HG02571 (cell line): Measurements from ENCODE around the gene CAMTA1.

Experiments
- ATAC-seq: cut with Tn5 transposase; IDR thresholded peaks from one replicate; pipeline ENCODE4 v1.9.1; 2021; ENCODE audit warnings: mild to moderate bottlenecking, moderate library complexity; ENCODE audit not compliant: unreplicated experiment

The CAMTA1 gene

DNA sequence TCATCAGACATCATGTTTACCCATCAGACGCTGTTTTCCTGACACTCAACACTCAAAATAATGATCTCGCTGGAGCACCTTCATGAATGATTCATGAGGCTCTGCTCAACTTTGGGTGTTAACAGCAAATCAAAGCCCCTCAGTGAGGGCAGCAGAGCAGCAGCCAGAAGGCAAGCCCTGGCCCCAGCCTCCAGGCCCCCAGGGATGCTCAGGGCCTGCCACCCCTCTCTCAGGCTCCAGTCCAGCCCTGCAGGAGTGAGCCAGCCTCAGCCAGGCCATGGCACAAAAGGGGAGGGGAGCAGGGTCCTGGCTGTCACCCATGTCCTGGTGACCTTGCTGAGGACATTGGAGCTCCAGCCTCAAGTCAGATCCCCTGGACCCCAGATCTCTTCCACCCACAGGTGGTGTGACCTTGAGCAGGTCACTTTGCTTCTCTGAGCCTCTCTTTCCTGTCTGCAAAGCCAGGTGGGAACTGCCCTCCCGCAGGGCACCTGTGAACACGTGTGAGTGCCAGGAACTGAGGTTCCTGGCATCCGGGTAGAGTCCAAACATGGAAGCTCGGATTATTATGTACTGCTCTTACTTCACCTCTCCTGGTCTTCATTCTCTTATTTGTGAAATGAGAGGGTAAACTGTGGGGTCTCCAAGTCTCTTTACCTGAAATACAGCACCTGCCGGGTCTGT is 824.2 kb downstream of the CAMTA1 start:
- ATAC-seq, result no peak

DNA sequence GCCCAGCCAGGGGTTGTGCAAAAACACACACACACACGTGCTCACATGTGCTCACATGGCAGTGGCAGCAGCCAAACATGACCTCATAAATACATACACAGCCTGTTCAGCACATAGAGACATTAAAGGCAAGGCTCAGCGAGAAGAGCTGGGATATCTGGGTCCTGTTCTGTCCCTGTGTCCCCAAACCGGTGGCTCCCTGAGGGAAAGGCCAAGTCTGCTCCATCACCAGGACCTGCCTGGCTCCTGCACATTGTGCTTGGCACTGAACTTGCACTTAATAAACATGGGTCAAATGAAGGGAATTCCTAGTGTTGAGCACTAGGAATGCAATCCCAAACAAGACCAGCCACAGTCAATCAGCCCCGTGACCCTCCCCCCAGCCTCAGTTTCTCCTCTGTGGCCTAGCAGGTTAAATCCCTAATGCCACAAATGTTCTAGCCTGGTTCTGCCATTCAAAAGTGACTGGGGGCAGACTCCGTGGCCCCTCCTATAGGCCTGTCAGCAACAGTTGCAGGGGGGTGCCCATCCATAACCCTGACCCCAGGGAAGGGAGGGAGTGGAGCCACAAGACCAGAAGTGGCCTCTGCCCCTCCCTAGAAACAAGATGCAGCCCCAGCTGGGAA is 825.0 kb downstream of the CAMTA1 start:
- no peak for ATAC-seq

DNA sequence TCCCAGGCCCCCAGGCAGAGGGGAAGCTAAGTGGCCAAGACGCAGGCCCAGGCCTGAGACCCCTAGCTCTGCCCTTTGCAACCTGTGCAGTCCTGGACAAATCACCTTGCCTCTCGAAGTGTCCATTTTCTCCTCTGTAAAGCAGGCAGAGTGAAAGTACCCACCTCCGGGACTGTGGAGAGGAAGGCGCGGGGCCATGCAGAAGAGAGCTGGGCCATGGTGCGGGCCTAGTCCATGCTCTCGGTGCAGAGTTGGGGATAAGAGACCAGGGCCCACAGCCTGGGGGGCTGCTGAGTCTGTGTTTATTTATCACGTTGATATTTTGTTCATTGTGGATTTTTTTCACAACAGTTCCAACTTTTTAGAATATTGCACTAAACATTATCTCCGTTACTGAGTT is 825.7 kb downstream of the CAMTA1 start:
- ATAC-seq, result no peak

DNA sequence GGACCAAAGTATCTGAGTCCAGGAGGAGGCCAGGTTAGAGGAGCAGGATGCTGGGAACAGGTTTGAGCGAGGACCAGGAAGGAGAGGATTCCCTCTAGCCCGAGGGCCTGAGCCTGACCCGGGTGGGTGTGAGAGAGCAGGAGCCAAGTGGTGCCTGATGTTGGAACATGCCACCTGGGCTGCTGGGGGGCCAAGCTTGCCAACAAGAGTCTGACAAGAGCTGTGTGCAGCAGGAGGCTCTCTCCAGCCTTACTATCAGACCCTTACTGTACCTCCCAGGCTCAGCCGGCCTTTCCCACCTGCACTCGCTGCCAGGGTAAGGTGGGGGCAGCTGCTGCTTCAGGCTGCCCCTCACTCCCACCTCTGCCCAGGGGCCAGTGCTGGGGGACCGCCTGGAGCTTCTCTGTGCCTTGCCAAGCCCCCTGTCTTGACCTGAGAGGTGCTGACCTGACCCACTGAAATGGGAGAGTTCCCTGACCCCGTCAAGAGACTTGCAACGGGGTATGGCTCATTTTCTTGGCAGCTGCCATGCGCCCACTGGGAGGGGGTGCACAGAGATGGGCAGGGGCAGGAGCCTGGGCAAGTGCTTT is 826.3 kb downstream of the CAMTA1 start:
- ATAC-seq, result no peak

DNA sequence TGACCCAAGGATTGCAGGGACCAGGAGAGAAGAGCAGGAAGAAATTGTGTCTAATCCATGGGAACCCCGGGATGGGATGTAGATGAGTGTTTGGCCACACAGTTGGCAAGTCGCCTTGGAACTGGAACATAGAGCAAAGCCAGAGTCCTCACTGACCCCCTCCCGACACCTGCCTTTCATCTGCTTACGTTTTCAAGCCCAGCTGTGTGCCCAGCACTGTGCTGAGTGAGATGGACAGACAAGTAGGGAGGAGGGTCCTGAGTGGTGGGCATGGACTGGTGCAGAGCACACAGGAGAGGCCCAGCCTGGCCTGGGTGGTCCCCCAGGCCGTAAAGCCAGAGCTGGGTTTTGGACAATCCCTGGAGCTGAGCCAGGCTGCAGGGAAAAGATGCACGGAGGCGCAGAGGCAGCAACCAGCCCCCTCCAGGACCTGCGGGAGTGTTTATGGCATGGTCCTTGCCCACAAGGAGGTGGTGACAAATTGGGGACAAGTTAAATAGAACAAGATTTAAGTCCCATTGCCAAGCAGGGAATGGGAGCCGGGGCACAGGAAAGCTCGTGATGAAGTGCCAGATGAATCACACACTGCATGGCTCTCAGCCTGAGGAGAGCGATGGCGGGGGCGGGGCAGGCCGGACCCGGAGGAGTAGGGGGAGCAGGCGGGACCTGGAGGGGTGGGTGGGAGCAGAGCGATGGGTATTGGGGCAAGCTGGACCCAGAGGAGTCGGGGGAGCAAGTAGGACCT is 828.0 kb downstream of the CAMTA1 start:
- ATAC-seq, result no peak

DNA sequence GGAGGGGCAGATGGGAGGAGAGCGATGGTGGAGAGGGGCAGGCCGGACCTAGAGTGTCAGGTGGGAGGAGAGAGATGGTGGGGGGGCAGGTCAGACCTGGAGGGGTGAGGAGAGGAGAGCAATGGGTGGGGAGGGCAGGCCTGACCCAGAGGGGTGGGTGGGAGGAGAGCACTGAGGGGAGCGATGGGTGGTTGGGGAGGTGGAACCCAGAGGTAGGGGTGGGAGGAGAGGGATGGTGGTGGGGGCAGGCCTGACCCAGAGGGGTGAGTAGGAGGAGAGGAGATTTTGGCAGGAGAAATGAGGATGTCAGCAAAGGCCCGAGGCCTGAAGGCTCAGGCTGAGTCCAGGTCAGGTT is 828.6 kb downstream of the CAMTA1 start:
- no peak for ATAC-seq

DNA sequence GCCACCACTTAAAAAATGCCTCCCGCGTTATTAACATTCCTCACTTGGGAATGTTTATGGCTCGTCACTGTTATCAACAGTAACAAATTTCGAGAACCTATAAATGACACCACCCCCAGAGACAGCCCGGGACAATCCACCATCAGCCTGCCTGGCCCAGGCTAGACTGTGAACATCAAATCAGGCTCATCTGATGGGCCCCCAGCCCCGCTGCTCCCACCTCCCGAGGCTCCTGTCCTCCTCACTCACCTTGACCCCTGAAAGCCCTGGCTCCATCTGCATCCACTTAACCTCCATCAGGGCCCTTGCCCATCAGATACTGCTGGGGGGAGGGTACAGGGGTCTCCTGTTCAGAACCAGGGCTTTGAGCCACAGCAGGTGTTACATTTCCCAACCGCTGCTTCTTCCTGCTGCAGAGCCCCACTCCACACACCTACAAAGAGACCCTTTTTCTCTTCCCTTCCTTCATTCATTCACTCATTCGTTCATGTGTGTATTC is 829.4 kb downstream of the CAMTA1 start:
- no peak for ATAC-seq

DNA sequence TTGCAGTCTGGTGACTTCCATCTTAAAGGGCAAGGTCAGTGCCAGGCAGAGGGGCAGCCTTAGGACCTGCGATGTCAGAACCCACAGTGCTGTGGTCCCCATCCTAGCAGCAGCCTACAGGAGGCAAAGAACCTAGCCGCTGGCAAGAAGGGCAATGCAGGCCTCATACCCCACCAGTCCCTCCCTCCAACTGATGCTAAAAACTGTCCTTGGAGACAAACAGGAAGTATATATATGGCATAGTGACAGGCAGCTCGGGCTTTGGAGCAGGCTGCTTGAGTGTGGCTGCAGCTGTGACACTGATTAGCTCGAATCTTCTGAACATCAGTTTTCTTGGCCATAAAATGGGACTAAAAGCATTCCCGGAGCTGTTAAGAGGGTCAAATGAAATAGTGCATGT is 829.9 kb downstream of the CAMTA1 start:
- ATAC-seq, result no peak

DNA sequence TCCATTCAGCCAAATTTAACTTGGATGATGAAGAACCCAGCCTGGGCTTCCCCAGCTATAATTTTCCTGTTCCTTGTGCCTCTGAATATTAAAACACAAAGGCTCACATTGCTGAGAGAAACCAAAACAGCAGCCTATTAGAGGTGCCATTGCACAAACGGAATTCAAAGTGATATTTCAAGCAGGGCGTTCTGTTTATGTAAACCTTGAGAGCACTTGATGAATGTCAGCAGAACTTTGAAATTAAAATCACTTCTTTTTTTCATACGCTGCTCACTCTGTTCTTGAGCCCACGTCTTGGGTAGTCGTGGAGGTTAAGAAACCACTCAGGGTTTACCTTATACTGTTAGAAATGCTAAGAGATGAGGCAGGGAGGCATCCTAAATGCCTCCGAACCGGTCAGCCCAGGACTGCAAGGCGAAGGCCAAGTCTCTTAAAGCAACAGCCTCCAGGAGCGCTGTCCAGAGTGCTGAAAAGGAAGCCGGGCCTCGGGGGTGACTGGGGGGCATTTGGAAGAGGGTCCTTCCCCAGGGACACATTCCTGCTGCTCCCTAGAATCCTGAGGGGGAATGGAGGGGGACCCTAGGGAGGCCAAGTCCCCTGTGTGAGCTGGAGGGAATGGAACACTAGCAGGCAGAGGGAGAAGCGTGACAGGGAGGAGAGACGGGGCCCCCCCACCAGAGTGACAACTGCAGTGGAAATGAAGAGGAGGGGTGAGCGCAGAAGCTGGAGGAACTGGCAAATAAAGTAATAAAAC is 831.0 kb downstream of the CAMTA1 start:
- no peak for ATAC-seq

DNA sequence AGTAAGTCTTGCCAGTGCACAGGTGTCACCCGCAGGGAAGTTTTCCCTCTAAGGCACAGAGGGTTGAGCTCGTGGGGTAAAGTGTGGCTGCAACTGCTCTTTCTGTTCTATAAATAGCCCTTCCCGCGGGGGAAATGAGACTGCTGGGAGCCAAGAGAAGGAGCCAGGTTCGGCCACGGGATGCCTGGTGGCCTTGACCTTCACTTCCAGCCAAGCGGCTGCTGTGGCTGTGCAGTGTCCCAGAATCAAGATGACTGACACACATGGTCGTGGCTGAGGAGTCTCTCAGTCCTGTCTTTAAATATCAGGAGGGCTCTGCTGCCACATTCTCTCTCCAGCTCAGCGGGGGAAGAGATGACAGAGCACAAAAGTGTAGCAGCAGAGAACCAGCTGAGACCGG is 831.7 kb downstream of the CAMTA1 start:
- no peak for ATAC-seq

DNA sequence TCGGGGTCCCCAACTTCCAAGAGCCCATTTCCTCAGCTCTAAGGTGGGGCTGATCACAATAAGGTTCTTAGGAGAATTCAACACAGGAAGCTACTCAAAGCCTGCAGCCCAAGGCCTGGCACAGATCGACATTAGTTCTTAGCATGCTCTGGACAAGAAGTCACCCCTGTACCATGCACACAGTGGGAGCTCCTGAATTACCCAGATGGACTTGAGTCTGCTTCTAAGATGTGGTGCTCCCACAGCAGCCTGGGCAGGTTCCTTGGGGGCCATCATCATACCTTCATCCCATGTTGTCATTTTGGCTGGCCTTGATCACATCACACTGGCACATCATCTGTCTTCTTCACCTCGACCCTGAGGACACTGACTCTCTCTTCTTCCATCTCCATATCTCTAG is 832.6 kb downstream of the CAMTA1 start:
- no peak for ATAC-seq

DNA sequence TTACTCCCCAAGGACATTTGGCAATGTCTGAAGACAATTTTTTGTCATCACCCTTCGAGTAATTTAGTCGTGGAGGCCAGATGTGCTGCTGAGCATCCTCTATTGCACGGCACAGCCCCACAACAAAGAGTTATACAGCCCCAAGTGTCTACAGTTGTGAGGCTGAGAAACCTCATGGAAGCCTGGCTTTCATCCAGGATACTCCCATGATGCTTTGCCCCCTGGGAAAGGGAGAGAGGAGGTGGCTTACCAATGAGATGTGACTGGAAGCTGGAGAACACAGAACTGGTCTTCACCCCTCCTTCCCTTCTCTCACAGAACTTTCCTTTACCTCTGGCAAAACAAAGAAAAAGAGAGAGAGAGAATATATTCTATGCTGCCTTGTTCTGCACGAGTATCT is 834.9 kb downstream of the CAMTA1 start:
- no peak for ATAC-seq

DNA sequence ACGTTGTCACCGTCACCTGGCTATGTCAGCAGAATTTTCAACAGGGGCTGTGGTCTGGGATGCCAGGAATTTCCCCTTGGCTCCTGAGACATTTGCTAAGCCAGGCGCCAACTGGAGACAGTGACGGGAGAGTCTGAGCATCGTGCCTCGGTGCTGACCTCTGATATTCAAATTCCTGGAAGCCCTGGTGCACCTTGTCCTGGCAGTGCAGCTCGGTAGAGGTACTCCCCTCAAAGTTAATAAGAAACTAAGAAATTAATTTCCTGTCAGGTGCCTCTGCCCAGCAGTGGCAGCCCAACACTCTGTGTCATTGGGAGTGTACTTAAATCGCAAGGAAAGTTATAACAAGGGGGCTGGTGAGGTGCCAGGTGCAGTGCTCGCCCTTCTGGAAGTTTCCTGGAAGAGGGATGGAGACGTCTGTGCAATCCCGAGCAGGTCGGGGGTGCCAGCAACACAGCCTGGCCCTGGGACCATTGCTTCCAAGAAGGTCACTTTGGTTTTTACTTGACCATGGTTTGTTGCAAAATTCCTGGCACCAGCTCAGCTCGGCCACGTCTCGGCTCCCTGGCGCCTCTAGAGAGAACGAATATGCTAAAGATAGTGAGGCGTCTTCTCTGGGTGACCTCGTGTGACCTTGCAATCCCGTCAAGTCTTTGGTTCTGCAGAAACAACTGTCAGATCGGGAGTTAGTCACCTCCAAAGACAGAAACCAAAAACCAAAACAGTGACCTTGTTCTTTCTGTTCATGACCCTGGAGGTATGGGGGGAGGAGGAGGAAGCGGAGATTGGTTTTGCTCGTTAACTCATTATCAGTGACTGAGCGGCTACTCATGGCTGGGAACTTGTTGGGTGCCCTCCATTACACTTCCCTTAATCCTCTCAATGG is 836.3 kb downstream of the CAMTA1 start:
- no peak for ATAC-seq

DNA sequence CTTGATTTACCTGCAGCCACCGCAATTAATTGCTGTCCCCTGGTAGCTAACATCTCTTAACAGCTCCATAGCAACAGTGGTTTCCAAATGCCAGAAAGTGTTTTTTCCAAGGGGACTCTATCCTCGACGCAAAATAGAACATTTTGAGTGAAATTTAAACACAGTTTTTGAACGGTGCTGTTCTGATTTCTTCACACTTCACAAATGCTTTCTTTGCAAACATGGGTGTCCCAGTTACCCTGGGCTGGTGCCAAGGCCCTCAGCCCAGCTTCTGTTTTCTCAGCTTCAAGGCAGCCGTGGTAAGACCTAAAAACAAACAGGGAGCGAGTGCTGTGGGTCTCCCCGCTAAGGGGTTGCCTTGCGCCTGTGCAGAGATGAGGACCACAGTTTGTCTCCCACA is 838.6 kb downstream of the CAMTA1 start:
- ATAC-seq, result no peak

DNA sequence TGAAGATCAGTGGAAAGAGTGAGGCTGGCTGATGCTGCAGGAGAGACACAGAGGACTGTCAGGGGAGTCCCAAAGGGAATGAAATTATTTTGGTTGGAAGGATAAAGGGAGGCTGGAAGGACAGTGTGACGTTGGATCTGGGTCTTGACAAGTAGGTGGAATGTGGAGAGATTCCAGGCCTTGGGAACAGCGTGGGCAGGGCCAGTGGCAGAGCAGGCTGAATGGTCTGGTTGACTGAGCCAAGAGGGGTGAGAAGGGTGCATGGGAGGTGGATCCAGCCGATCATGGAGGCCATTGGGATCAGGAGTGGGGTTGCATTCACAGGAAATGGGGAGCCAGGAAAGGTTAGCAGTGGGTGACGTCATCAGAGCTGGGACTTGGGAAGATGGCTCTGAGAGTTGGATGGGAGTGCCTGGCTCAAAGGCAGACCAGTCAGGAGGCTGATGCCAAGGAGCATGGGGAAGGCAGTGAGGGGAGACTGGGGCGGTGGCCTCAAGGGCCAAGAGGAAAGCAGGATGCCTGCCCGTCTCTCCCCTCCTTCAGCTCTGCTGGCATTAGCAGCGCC is 839.6 kb downstream of the CAMTA1 start:
- ATAC-seq, result no peak

DNA sequence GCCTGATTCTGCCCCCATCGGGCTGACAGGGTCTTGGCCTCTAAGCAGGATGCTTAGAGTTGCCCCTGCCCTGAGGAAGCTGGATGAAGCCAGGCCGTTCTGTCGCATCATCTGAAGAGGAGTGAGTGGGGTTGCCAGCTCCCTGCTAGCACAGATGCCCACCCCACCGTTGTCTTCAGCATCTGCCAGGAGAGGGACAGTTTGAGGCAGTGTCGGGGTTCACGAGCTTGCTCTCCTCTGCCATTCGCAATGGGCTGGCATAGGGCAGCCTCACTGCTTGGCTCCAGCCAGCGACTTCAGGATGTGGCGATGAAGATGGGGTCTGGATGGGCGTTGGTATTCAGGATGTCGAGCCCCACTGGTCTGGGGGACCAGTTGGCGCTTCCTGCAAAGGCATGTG is 840.1 kb downstream of the CAMTA1 start:
- ATAC-seq, result no peak

DNA sequence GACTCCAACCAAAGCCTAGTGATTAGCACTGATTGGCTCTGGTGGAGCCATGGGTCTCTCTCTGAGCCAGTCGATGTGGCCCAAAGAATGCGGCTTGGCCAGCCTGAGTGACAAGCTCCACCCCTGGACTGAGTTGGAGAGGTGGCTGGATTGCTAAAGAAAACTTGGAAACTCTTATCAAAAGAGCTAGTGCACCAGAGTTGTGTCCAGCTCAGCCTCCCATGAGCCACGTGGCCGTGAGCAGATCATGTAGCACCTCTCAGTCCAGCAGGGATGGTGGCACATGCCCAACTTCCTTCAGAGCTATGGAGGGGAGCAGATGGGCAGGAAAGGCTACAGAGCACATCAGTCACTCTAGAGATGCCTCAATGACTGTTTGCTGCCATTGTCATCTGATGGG is 843.0 kb downstream of the CAMTA1 start:
- ATAC-seq, result no peak

DNA sequence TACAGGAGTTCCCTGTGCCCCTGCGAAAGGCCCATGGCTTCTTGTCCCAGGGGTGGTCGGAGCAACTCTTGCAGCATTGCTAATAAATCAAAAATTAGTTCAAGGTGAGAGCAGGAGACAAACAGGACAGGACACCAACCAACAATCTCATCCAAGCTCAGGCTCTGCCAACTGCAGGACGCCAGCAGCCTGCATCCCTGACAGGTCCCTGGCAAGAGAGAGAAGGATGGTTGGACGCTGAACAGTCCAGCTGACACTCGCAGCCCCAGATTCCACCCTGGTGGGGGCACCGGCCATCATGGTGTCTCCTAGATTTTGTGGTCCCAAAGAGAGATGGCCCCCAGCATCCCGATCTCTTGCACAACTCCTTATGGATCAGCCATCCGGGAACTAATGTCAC is 843.8 kb downstream of the CAMTA1 start:
- no peak for ATAC-seq

DNA sequence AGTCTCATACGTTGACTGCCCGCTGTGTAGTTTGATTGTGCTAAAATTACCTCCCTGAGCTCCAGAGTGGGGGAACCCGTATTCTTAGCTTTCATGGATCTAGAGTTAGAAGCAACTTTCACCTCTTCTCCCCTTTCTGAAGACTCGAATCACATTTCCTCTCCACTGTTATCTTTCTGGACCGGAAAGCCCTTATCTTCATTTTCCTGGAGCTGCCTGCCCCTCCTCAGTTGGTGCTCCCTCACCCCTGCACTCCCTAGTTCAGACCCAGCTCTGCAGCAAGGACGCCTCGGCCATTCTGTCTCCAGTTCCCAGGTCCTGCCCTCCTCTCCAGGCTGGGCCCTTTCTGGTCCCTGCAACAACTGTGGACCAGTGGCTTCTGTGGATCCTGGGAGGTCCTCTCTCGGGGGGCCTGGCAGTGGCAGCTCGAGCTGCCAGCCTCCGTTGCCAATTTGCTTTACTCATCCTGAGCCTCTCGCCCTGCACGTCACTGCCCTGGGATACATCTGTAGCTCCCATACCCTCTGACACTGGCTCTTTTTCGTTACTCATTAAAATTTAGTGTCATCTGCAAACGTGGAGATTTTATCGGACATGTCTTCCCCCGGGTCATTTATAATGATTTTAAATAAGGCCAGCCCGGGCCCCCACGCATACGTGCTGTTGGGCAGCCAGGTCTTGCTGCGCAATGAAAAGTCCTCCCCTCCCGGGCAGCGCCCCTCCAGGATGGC is 844.4 kb downstream of the CAMTA1 start:
- ATAC-seq, result no peak
